ENCODE results near the gene KPNA3. TPM values are rescaled to one million over a fixed set of nuclear protein-coding genes. Genes with fewer than 3 reads are reported as not detected.

Gene KPNA3
- total and polyA plus RNA-seq, 2 donors (not counting 3 experiments of a cell fraction or from before 2014, with no cell fraction given) = 19.6 to 60.4 TPM

- FAIRE-seq = peak; percentile 78
- H3K4me1 ChIP-seq (ENCODE audit: control insufficient read depth, extremely low read depth, insufficient read depth, low read length) = peaks cover 12% of the 10 kb centered on the region
Observed at GRCh38 chr13:49652355-49653305, 139.9 kb downstream of the KPNA3 start.

More at GRCh38 chr13:49652355-49653305, 139.9 kb downstream of the KPNA3 start:
- Histone ChIP-seq H3K27me3 (ENCODE audit: control insufficient read depth in 2 of 2, insufficient read depth in 2 of 2, low read length in 2 of 2) (no peaks in the 10 kb centered on the region), H2AFZ (ENCODE audit: low read depth, low read length) (no peak overlapping the region), H3K4me3 (replicated peaks in 1 of 3; ENCODE audit: insufficient read depth in 1 of 3, low read depth in 1 of 3, low read length in 3 of 3) (no peak overlapping the region), H3K9ac (replicated peaks; ENCODE audit: extremely low read depth, insufficient read depth, low read length) (no peak overlapping the region), H3K9me1 (replicated peaks; ENCODE audit: control insufficient read depth, extremely low read depth, insufficient read depth, low read length) (no peaks in the 10 kb centered on the region), H3K9me3 (replicated peaks; ENCODE audit: control insufficient read depth, insufficient read depth, low read length) (no peaks in the 10 kb centered on the region), H3K27ac (ENCODE audit: insufficient read depth, low read depth, low read length) (no peak overlapping the region), H3K4me2 (ENCODE audit: insufficient read depth, low read length) (no peak overlapping the region), H3K79me2 (ENCODE audit: control insufficient read depth, insufficient read depth, low read length) (no peaks in the 10 kb centered on the region), H4K20me1 (replicated peaks; ENCODE audit: control insufficient read depth, extremely low read depth, insufficient read depth, low read length) (no peaks in the 10 kb centered on the region), H3K36me3 (ENCODE audit: control insufficient read depth in 2 of 2, extremely low read depth in 1 of 2, insufficient read depth in 2 of 2, low read length in 2 of 2) (no peaks in the 10 kb centered on the region)
- dilution Hi-C loops (cut with MboI; ENCODE audit: extremely low pct_ligation_motif_present, low sequenced_read_pairs) (no loop called here), intact Hi-C loops (cut with micrococcal nuclease) (loop anchor here (1.0 to 5.0 kb wide), 2 partner anchors 140 to 196 kb away; partner anchors contain the start of gene KPNA3)
- peak; percentile 37 for DNase-seq (ENCODE audit: low read depth, low spot score)
- POLR2A ChIA-PET = no interaction called here
- CTCF ChIA-PET = interaction anchor here (0.6 to 1.4 kb wide), 4 partner anchors 12 to 1259 kb away, joined by 3 read pairs; partner anchors contain the start of gene EBPL
- BruUV-seq (replicated peaks) = no TSS peak
- TF ChIP-seq CTCF (IDR thresholded peaks at IDR 0.05; ENCODE audit: extremely low read depth in 1 of 2, insufficient read depth in 1 of 2, low read depth in 1 of 2, low read length in 2 of 2) (peak; percentile 42 to 52), MAX (IDR thresholded peaks at IDR 0.05; ENCODE audit: insufficient read depth, insufficient read length) (no peak)
